Activated T-cell treated with anti-CD3 and anti-CD28 coated beads, Interleukin-2, amount 50 U/mL, for 72 hours (primary cell): ENCODE results near the gene ICAM1. TPM values are rescaled to one million over a fixed set of nuclear protein-coding genes. Genes with fewer than 3 reads are reported as not detected.

Source experiments
- ATAC-seq, 2 donors: fragments of 150-1000 bp; cut with Tn5 transposase; replicated peaks in 1 of 2; 2 replicates each; pipeline ENCODE4 v1.10.0; 2021; ENCODE audit warnings: moderate library complexity in 2 of 2, mild to moderate bottlenecking in 1 of 2
- DNase-seq, 2 donors: peaks; one replicate each; pipeline ENCODE4 v3.0.0; 2021 to 2022; ENCODE audit warnings: mixed read lengths in 1 of 2
- H3K27ac Mint-ChIP-seq: one replicate; pipeline ENCODE4 v1.8.0; 2022; ENCODE audit warnings: mild to moderate bottlenecking, moderate library complexity, mixed read lengths
- H3K27me3 Mint-ChIP-seq: one replicate; pipeline ENCODE4 v1.8.0; 2022; ENCODE audit warnings: low read depth, mixed read lengths
- H3K36me3 Mint-ChIP-seq, 2 donors: one replicate each; pipeline ENCODE4 v1.8.0; 2022; ENCODE audit warnings: mixed read lengths in 2 of 2, mild to moderate bottlenecking in 1 of 2; ENCODE audit not compliant: insufficient read depth in 2 of 2
- H3K4me1 Mint-ChIP-seq: one replicate; pipeline ENCODE4 v1.8.0; 2022; ENCODE audit warnings: low read depth, mixed read lengths
- H3K4me3 Mint-ChIP-seq, 2 donors: one replicate each; pipeline ENCODE4 v1.8.0; 2022; ENCODE audit warnings: mild to moderate bottlenecking in 2 of 2, mixed read lengths in 2 of 2, moderate library complexity in 2 of 2
- H3K9me3 Mint-ChIP-seq, 2 donors: one replicate each; pipeline ENCODE4 v1.8.0; 2022; ENCODE audit warnings: mixed read lengths in 2 of 2
- total RNA-seq, 2 donors: library from RNA; stranded (reverse); gene quantifications; one replicate each; pipeline ENCODE4 v1.2.3, GENCODE V29; 2022

The ICAM1 gene
- total RNA-seq, 2 donors from 2014 or later = 20.7 to 40.1 TPM

DNA sequence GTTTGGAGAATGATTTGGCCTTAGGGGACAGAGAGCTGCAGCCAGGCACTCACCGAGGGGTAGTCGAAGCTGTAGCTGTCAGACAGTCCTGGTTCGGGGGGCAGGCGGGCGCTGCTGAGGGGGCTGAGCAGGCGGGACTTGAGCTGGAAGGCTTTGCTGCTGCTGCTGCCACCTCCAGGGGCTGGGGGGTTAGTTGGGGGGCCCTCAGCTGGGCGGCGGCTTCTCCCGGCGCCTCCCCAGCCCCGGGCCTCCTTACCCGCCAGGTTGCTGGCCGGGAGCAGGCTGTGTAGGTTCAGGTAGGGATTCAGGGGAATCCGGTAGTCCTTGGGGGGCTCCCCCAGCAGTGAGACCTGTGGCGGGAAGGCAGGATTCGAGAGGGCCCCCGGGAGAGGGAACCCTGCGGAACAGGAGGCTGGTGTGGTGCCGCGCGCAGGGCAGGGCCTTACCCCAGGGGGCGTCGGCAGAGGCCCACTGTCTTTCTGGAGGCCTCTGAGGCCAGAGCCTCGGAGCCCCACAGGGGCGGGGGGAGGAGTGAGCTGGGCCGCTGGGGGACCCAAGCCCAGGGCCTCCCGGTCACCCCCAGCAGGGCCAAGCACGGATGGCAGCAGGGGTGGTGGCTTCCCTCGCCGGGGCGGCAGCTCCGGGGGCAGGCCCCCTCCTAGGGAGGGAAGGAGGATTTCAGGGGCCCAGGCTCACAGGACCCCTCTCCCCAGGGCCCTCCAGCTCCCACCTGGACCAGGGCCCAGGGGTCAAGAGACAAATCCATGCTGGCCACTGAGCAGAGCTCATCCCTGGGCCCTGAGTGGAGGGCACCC, 49.9 kb downstream of the ICAM1 start:
- DNase-seq (no peak), ATAC-seq (no peak)
- no peaks in the 10 kb centered on the region for H3K27me3 Mint-ChIP-seq
- H3K36me3 Mint-ChIP-seq = peaks cover 6 to 9% of the 10 kb centered on the region in 2 donors
- H3K27ac Mint-ChIP-seq = no peak overlapping the region
- H3K4me1 Mint-ChIP-seq = peaks cover 13% of the 10 kb centered on the region
- H3K4me3 Mint-ChIP-seq = no peak overlapping the region
- no peaks in the 10 kb centered on the region for H3K9me3 Mint-ChIP-seq

DNA sequence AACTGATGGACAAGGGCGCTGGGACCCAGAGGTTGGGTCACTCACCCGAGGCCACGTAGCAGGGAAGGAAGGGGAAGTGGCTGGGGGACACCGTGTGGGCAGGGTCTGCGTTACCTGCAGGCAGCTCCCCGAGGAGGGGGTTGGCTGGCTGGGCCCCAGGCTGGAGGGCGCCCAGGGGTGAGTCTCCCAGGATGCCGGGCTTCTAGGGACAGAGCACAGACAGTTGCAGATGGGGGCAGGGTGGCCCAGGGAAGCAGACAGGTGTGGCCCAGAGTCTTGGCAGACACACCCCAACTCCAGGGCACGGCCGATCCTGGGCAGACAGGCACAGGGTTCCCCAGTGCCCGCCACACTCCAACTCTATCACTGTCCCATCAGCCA, 50.5 kb downstream of the ICAM1 start:
- Mint-ChIP-seq H3K36me3 (peaks cover 6 to 7% of the 10 kb centered on the region in 2 donors), H3K4me3 (no peak overlapping the region), H3K27me3 (no peaks in the 10 kb centered on the region), H3K27ac (no peak overlapping the region), H3K9me3 (no peaks in the 10 kb centered on the region), H3K4me1 (peaks cover 7% of the 10 kb centered on the region)
- no peak for ATAC-seq
- no peak for DNase-seq

DNA sequence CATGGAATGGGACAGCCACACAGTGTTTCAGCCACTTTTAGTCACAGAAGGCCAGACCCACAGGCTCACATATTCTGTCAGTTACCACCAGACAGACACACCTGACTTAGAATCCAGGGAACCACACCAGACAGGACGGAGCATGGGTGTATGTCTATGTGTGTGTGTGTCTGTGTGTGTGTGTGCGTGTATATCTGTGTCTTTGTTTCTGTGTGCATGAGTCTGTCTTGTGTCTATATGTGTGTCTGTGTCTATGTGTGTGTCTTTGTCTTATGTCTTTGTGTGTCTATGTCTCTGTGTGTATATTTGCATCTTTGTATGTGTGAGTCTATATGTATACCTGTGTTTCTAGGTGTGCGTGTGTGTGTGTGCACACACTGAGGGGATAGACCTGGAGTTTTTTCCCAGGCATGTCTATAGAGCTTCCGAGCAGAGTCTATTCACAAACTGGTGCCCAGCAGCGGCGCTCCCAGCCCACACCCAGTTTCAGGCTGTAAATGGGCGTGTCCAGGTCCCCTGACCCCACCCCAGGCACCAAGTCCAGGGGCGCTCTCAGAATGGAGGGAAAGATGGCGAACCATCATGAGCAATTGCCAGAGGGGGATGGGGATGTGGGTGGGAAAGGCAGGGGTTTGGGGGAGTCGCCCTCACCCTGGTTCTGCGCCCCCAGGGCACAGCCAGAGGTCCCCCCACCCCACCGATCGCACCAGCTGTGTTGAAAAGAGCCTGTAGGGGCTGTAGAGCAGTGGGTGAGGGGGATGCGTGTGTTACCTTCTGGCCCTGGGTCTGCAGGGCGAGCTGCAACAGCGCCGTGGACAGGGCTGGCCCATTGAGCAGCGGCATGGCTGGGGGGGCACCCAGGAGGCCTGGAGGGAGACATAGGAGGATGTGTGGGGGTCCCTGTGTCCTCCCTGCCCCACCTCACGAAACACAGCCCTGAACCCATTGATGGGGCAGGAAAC, 51.2 kb downstream of the ICAM1 start:
- no peak overlapping the region for H3K27ac Mint-ChIP-seq
- DNase-seq (no peak), ATAC-seq (no peak)
- no peak overlapping the region for H3K4me3 Mint-ChIP-seq
- no peaks in the 10 kb centered on the region for H3K4me1 Mint-ChIP-seq
- H3K36me3 Mint-ChIP-seq = peaks cover 6 to 7% of the 10 kb centered on the region in 2 donors
- H3K9me3 Mint-ChIP-seq = no peaks in the 10 kb centered on the region
- H3K27me3 Mint-ChIP-seq = no peaks in the 10 kb centered on the region

DNA sequence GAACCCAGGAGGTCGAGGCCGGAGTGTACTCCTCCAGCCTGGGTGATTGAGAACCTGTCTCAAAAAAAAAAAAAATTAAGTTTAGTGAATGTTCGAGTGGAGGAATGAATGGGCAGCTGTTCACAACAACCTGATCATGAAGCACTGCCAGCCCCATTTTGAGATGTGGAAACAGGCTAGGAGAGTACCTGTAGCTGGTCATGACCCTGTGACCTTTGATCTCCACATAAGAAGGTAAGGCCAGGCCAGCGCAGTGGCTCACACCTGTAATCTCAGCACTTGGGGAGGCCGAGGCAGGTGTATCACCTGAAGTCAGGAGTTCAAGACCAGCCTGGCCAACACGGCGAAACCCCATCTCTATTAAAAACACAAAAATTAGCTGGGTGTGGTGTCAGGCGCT, 54.8 kb downstream of the ICAM1 start:
- Mint-ChIP-seq H3K9me3 (no peaks in the 10 kb centered on the region), H3K4me1 (peaks cover 6% of the 10 kb centered on the region), H3K27ac (no peak overlapping the region), H3K4me3 (no peak overlapping the region), H3K27me3 (no peaks in the 10 kb centered on the region), H3K36me3 (peaks cover 3 to 8% of the 10 kb centered on the region in 2 donors)
- DNase-seq (no peak), ATAC-seq (no peak)

DNA sequence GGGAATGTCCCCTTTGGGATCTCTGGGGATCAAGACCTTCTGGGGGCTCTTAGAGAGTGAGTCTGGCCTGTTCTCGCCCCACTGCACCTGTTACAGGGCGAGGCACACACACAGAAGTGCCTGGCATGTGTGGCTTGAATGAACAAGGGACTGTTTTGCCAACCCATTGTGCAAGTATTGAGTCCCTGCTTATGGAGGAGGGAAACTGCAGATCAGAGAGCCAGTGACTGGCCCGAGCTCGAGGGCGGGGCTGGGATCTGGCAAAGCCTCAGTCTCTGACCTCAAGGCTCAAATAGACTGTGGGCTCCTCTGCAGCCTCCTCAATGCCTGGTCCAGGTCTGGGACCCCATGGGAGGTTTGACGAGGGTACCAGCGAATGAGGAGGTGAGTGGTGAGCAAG, 56.9 kb downstream of the ICAM1 start:
- no peak for DNase-seq
- no peaks in the 10 kb centered on the region for H3K27me3 Mint-ChIP-seq
- H3K36me3 Mint-ChIP-seq = peaks cover 2 to 5% of the 10 kb centered on the region in 2 donors
- no peak overlapping the region for H3K4me3 Mint-ChIP-seq
- no peaks in the 10 kb centered on the region for H3K9me3 Mint-ChIP-seq
- H3K4me1 Mint-ChIP-seq = peaks cover 17% of the 10 kb centered on the region
- ATAC-seq = no peak
- H3K27ac Mint-ChIP-seq = no peak overlapping the region

DNA sequence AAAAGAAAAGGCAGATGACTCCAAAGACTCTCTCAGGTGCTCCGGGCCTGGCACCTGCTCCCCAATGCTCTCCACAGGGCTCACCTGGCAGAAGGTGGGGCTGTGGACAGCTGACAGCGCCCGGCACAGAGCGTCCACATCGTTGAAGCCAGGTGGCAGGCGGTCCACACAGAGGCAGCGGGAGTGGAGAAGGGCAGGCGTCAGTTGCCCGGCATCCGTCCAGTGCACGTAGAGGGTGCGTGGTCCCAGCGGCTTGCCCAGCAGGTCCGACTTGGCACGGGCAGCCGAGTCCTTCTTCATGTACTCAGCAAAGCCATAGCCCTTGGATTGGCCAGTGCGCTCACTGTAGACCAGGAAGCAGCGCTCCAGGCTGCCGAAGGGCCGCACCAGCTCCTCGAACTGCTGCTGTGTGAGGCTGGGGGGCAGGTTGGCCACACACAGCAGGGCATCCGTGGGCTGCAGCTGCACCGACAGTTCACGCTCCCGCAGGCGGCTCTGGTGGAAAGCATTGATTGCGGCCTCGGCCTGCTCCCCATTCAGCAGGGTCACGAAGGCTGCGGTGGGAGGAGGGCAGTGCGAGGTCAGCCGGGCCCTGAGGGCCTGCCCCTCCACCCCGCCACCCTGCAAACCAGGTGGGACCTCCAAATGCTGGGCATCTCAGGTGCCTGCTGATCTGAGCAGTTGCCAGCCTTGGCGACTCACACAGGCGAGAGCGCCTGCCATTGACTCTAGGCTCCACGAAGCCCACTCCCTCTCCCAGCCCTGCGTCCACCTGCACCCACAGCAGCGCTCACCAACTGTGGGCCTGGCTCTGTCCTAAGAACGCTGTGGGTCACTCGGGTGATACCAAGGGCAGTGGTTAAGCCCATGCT, 57.9 kb downstream of the ICAM1 start:
- Mint-ChIP-seq H3K27me3 (no peaks in the 10 kb centered on the region), H3K4me3 (no peak overlapping the region), H3K4me1 (peaks cover 23% of the 10 kb centered on the region), H3K27ac (no peak overlapping the region), H3K36me3 (peaks cover 4 to 9% of the 10 kb centered on the region in 2 donors), H3K9me3 (no peaks in the 10 kb centered on the region)
- no peak for ATAC-seq
- DNase-seq = no peak

DNA sequence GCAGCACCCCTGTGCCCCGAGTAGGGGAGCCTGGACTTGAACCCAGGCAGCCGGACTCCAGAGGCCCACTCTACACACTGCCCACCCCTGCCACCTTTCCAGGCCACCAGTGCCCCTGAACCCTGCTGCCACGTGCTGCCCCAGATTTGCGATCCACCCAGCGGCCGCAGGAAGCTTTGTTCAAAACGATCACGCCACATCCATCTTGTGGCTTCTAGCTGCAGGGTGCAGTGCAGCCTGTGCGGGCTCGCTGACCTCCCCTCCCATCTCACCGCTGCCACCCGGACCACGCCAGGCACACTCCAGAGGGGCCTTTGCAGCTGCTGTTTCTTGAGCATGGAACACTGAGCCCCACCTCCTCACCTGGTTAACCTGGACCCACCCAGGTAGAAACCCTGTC, 58.6 kb downstream of the ICAM1 start:
- DNase-seq = no peak
- Mint-ChIP-seq H3K4me3 (no peak overlapping the region), H3K27ac (no peak overlapping the region), H3K36me3 (peaks cover 4 to 12% of the 10 kb centered on the region in 2 donors), H3K4me1 (peaks cover 31% of the 10 kb centered on the region), H3K27me3 (no peaks in the 10 kb centered on the region), H3K9me3 (no peaks in the 10 kb centered on the region)
- ATAC-seq = no peak

DNA sequence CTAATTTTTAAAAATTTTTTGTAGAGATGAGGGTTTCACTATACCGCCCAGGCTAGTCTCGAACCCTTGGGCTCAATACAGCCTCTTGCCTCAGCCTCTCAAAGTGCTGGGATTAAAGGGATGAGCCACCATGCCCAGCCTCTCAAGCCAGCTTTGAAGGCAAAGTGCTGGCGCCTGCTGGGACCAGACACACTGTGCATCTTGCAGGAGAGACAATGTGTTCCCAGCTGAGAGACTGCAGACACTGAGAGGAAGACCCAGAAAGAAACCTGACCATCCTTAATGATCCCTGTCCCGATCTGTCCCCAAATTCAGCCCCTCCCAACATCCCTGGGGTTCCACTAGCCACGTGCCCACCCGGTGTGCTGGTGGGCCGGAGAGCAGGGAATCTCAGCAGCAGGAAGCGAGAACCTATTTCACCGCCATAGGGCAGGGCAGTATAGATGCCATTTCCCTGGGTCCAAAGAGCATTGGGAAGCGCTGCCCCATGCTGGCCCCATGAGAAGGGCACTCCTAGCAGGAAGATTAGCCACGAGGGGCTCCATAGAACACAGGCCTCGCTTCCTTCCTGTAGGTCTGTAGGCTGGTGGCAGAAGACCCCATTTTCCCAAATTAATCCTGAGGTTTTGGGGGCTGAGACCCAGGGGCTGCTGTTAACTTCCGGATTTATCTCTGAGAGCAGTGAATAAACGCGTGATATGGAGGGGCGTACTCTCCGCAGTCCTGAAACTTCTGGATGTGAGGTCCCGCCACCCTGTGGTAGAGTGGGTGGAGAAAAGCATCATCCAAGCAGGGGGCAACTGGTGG, 61.4 kb downstream of the ICAM1 start:
- H3K27me3 Mint-ChIP-seq = no peaks in the 10 kb centered on the region
- H3K27ac Mint-ChIP-seq = peak overlapping the region; percentile 80
- H3K36me3 Mint-ChIP-seq = peaks cover 4 to 12% of the 10 kb centered on the region in 2 donors
- no peak for DNase-seq
- no peak for ATAC-seq
- H3K4me1 Mint-ChIP-seq = peaks cover 44% of the 10 kb centered on the region
- H3K4me3 Mint-ChIP-seq = peak overlapping the region; percentile 95
- no peaks in the 10 kb centered on the region for H3K9me3 Mint-ChIP-seq

DNA sequence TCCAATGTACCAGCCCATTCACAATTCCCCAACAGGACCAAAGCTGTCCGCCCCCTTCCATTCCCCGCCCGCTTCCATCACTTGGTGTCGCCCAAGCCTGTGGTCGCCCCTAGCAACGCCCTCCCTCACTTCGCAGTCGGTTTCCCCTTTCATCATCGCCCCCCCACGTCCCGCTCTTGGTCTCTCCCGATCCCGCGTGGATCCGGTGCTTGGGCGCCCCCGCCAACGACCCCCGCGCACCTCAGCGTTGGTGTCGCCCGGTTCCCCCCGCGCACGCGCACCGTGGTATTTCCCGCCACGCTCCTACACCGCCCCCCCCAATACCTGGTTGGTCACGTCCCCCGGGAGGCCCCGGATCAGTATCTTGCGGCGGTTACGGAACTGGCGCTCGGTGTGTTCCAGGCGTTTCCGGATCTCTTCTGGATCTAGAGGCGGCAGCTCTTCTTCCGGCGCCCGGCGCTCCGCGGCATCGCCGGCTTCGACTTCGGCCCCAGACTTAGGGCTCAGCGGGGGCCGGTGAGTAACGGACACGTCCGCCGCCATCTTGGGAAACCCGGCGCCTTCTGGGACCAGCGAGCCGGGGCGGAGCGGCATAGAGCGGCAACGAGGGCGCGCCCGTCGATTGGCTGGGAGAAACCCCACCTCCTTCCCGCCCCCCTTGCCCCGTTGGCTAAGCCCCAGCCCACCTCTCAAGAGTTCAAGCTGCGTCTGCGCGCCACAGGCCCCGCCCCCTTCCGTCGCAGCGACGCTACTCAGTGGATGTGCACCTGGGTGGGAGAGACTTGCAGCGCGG, 62.2 kb downstream of the ICAM1 start, which contains the start of gene RAVER1:
Gene RAVER1 (minus strand): TSS at position 565 of the 793 bp plus-strand sequence. CDS start 22 bp downstream, at position 543.
- Mint-ChIP-seq H3K9me3 (no peaks in the 10 kb centered on the region), H3K27ac (peak within 1 kb of the TSS; percentile 95), H3K36me3 (peaks cover 4 to 12% of the 10 kb centered on the region in 2 donors), H3K4me3 (peak within 1 kb of the TSS; percentile 95), H3K27me3 (no peaks in the 10 kb centered on the region), H3K4me1 (peaks cover 47% of the 10 kb centered on the region)
- peak; percentile 98 to 99 for DNase-seq
- ATAC-seq = peak; percentile 96

DNA sequence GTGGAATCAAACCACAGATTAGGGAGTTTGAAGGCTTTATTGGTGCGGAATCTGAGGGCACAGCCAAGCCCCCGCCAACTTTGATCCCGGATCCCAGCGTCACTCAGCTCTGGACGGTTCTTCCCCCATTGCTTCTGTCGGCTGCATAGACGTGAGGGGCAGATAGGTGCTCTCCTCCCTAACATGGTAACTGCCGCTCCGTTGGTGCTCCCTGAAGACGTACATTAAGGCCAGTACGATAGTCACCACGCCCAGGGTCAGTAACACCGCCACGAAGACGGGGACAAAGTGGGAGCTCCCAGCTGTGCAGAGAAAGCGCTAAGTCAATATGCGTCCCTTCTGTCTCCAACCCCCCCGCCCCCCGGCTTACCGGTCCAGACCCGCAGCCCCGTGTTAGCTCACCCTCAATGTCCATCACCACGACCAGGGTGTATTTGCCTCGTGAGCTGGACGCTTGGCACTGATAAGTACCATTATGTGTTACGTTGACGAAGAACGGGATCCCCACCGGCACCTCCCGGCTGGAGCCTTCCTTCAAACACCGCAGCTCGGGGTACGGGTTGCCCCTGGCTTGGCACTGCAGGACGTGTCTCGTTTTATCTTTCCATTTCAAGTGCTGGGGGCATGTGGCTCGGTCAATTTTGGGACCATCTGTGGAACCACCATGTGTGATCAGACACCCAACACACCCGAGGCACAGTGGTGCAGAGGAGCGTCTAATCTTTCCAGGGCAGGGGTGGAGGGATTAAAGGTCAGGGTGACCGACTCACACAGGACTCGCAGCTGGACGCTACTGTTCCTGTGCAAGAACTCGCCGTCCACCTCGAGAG, 63.1 kb downstream of the ICAM1 start:
- Mint-ChIP-seq H3K9me3 (no peaks in the 10 kb centered on the region), H3K27me3 (no peaks in the 10 kb centered on the region), H3K4me1 (peaks cover 55% of the 10 kb centered on the region), H3K36me3 (peaks cover 4 to 12% of the 10 kb centered on the region in 2 donors), H3K27ac (peak overlapping the region; percentile 95), H3K4me3 (peak overlapping the region; percentile 95)
- peak; percentile 1 to 9 for ATAC-seq
- DNase-seq = no peak
